Neutrophil (primary cell): ENCODE results near the gene PCNX1.
"Not testable (repeated sequence)": the region's sequence is repeated elsewhere in the genome, so short reads cannot be mapped to it uniquely, and the experiment has no call there.

Experiments used
- H3K27ac ChIP-seq: fragments of 200-600 bp; sonication (generic); 2 replicates; pipeline ENCODE4 v1.5.1; 2016; ENCODE audit warnings: mild to moderate bottlenecking, moderate library complexity
- H3K27me3 ChIP-seq: fragments of 200-600 bp; sonication (generic); 2 replicates; pipeline ENCODE4 v1.6.0; 2016; ENCODE audit warnings: mild to moderate bottlenecking
- H3K36me3 ChIP-seq: fragments of 200-600 bp; sonication (generic); 2 replicates; pipeline ENCODE4 v1.5.1; 2017
- H3K4me1 ChIP-seq, 2 experiments: fragments of 200-600 bp in 1 of 2; sonication (generic) in 1 of 2; 1 replicate in 1 of 2; 2 replicates in 1 of 2; pipeline versions ENCODE4 v1.5.1 to v1.6.1; 2013 to 2016; ENCODE audit warnings: low read depth in 1 of 2, low read length in 1 of 2, mild to moderate bottlenecking in 1 of 2, moderate library complexity in 1 of 2; ENCODE audit not compliant: control insufficient read depth in 1 of 2, insufficient read depth in 1 of 2
- H3K4me3 ChIP-seq, 2 experiments: fragments of 200-600 bp in 1 of 2; sonication (generic) in 1 of 2; 1 replicate in 1 of 2; 2 replicates in 1 of 2; pipeline ENCODE4 v1.5.1; 2013 to 2016; ENCODE audit warnings: low read depth in 1 of 2, low read length in 1 of 2, mild to moderate bottlenecking in 1 of 2, moderate library complexity in 1 of 2
- H3K9me3 ChIP-seq: fragments of 200-600 bp; sonication (generic); 2 replicates; pipeline ENCODE4 v1.5.1; 2016
- CTCF ChIP-seq: fragments of 200-600 bp; sonication (generic); IDR thresholded peaks from 2 replicates; pipeline ENCODE4 v1.5.1; 2016; ENCODE audit warnings: antibody characterized with exemption

Gene PCNX1

GRCh38 chr14:70907176-70907995 is at the start of gene PCNX1:
TSS of gene PCNX1 (plus strand) at chr14:70907459. CDS start at chr14:70907851, 392 bp downstream.
- TF ChIP-seq CTCF: peak; percentile 97
- peak within 1 kb of the TSS; percentile 92 to 96 for H3K4me3 ChIP-seq
- peak within 1 kb of the TSS; percentile 98 for H3K27ac ChIP-seq
- H3K27me3 ChIP-seq: no peaks in the 10 kb centered on the region
- H3K9me3 ChIP-seq: no peaks in the 10 kb centered on the region
- H3K4me1 ChIP-seq: peaks cover 42 to 49% of the 10 kb centered on the region in 2 experiments
- no peaks in the 10 kb centered on the region for H3K36me3 ChIP-seq

- no peaks in the 10 kb centered on the region for H3K27me3 ChIP-seq
- H3K36me3 ChIP-seq: no peaks in the 10 kb centered on the region
- TF ChIP-seq CTCF: no peak
- no peaks in the 10 kb centered on the region for H3K9me3 ChIP-seq
- no peak overlapping the region for H3K27ac ChIP-seq
- peaks cover 0 to 4% of the 10 kb centered on the region in 2 experiments for H3K4me1 ChIP-seq
- no peak overlapping the region for H3K4me3 ChIP-seq
Observed at GRCh38 chr14:70857496-70857890, 49.8 kb upstream of the PCNX1 start.

- Histone ChIP-seq H3K4me3 (no peak overlapping the region), H3K9me3 (no peaks in the 10 kb centered on the region), H3K27me3 (no peaks in the 10 kb centered on the region), H3K36me3 (no peaks in the 10 kb centered on the region), H3K4me1 (peaks cover 0 to 4% of the 10 kb centered on the region in 2 experiments), H3K27ac (no peak overlapping the region)
- no peak for TF ChIP-seq CTCF
Observed at GRCh38 chr14:70858641-70859040, 48.6 kb upstream of the PCNX1 start.

- not testable (repeated sequence) for H3K4me3 ChIP-seq, H3K9me3 ChIP-seq, H3K36me3 ChIP-seq, H3K27me3 ChIP-seq, H3K4me1 ChIP-seq, H3K27ac ChIP-seq
Observed at GRCh38 chr14:70866992-70867391, 40.3 kb upstream of the PCNX1 start.

GRCh38 chr14:70871001-70871400 is 36.3 kb upstream of the PCNX1 start:
- Histone ChIP-seq H3K27ac (no peak overlapping the region), H3K4me3 (no peak overlapping the region), H3K9me3 (no peaks in the 10 kb centered on the region), H3K36me3 (no peaks in the 10 kb centered on the region), H3K4me1 (peaks cover 0 to 4% of the 10 kb centered on the region in 2 experiments), H3K27me3 (no peaks in the 10 kb centered on the region)
- TF ChIP-seq CTCF: no peak

GRCh38 chr14:70871863-70872677 is 35.2 kb upstream of the PCNX1 start:
- no peak overlapping the region for H3K4me3 ChIP-seq
- H3K27ac ChIP-seq: no peak overlapping the region
- no peaks in the 10 kb centered on the region for H3K27me3 ChIP-seq
- H3K4me1 ChIP-seq: peaks cover 0 to 4% of the 10 kb centered on the region in 2 experiments
- no peak for TF ChIP-seq CTCF
- H3K9me3 ChIP-seq: no peaks in the 10 kb centered on the region
- no peaks in the 10 kb centered on the region for H3K36me3 ChIP-seq
